Astrocyte (in vitro differentiated cells and primary cell): Measurements from ENCODE around the gene UBE2K. TPM values are rescaled to one million over a fixed set of nuclear protein-coding genes. Genes with fewer than 3 reads are reported as not detected.

Source experiments
- DNase-seq: peaks from one replicate; pipeline ENCODE4 v3.0.0-alpha.2; 2010; ENCODE audit warnings: low read depth
- FAIRE-seq: peaks from 2 replicates; lab custom pipeline; 2011; peaks lifted over from hg19 to GRCh38; lab: Jason Lieb, UNC
- H2AFZ ChIP-seq: 2 replicates; pipeline ENCODE4 v1.6.0; 2012; ENCODE audit warnings: low read depth, low read length, inconsistent platforms
- H3K27ac ChIP-seq: 2 replicates; pipeline ENCODE4 v1.5.1; 2011; ENCODE audit warnings: low read depth, low read length, inconsistent platforms
- H3K27me3 ChIP-seq: 2 replicates; pipeline ENCODE4 v1.6.0; 2011; ENCODE audit warnings: low read length, inconsistent platforms; ENCODE audit not compliant: insufficient read depth
- H3K36me3 ChIP-seq: 2 replicates; pipeline ENCODE4 v1.5.1; 2011; ENCODE audit warnings: low read length, inconsistent platforms; ENCODE audit not compliant: insufficient read depth
- H3K4me1 ChIP-seq: 2 replicates; pipeline ENCODE4 v1.5.1; 2011; ENCODE audit warnings: low read length, inconsistent platforms; ENCODE audit not compliant: insufficient read depth
- H3K4me2 ChIP-seq: 2 replicates; pipeline ENCODE4 v1.6.0; 2012; ENCODE audit warnings: low read length, inconsistent platforms
- H3K4me3 ChIP-seq: 2 replicates; pipeline ENCODE4 v1.5.1; 2011; ENCODE audit warnings: low read depth, mild to moderate bottlenecking, low read length, inconsistent platforms; ENCODE audit not compliant: insufficient read depth
- H3K79me2 ChIP-seq: 2 replicates; pipeline ENCODE4 v1.6.0; 2012; ENCODE audit warnings: mild to moderate bottlenecking, low read length, inconsistent platforms; ENCODE audit not compliant: insufficient read depth
- H3K9ac ChIP-seq: 2 replicates; pipeline ENCODE4 v1.6.0; 2012; ENCODE audit warnings: mild to moderate bottlenecking, low read length, inconsistent platforms
- H3K9me3 ChIP-seq: 2 replicates; pipeline ENCODE4 v1.5.1; 2012; ENCODE audit warnings: low read depth, mild to moderate bottlenecking, low read length, inconsistent platforms; ENCODE audit not compliant: insufficient read depth
- H4K20me1 ChIP-seq: 2 replicates; pipeline ENCODE4 v1.6.0; 2012; ENCODE audit warnings: low read length, inconsistent platforms; ENCODE audit not compliant: insufficient read depth
- H3K27ac Mint-ChIP-seq: one replicate; pipeline ENCODE4 v1.8.0; 2021; ENCODE audit warnings: mild to moderate bottlenecking, mixed read lengths; ENCODE audit not compliant: unreplicated experiment
- H3K27me3 Mint-ChIP-seq: one replicate; pipeline ENCODE4 v1.8.0; 2021; ENCODE audit warnings: low read depth, mixed read lengths; ENCODE audit not compliant: unreplicated experiment
- H3K36me3 Mint-ChIP-seq: one replicate; pipeline ENCODE4 v1.8.0; 2021; ENCODE audit warnings: low read depth, mixed read lengths; ENCODE audit not compliant: unreplicated experiment
- H3K4me1 Mint-ChIP-seq: one replicate; pipeline ENCODE4 v1.8.0; 2021; ENCODE audit warnings: low read depth, mixed read lengths; ENCODE audit not compliant: unreplicated experiment
- H3K4me3 Mint-ChIP-seq: one replicate; pipeline ENCODE4 v1.8.0; 2021; ENCODE audit warnings: mild to moderate bottlenecking, moderate library complexity, mixed read lengths; ENCODE audit not compliant: unreplicated experiment
- H3K9me3 Mint-ChIP-seq: one replicate; pipeline ENCODE4 v1.8.0; 2021; ENCODE audit warnings: mild to moderate bottlenecking, mixed read lengths; ENCODE audit not compliant: unreplicated experiment
- EZH2 ChIP-seq: IDR thresholded peaks from 2 replicates; pipeline ENCODE4 v1.6.1; 2012; ENCODE audit warnings: mild to moderate bottlenecking, low read length, inconsistent platforms; ENCODE audit not compliant: insufficient read depth
- total RNA-seq: library from RNA; stranded (reverse); gene quantifications from 2 replicates; pipeline ENCODE4 v1.2.1, GENCODE V29; 2021
- TF ChIP-seq, protein P1 (sequence below): IDR thresholded peaks from 2 replicates; pipeline ENCODE4 v1.5.1; 2011; ENCODE audit warnings: low read depth, mild to moderate bottlenecking, inconsistent platforms, low read length, moderate library complexity; ENCODE audit not compliant: insufficient read depth

Gene UBE2K
- total RNA-seq, 1 donor from 2014 or later: 134 TPM

DNA sequence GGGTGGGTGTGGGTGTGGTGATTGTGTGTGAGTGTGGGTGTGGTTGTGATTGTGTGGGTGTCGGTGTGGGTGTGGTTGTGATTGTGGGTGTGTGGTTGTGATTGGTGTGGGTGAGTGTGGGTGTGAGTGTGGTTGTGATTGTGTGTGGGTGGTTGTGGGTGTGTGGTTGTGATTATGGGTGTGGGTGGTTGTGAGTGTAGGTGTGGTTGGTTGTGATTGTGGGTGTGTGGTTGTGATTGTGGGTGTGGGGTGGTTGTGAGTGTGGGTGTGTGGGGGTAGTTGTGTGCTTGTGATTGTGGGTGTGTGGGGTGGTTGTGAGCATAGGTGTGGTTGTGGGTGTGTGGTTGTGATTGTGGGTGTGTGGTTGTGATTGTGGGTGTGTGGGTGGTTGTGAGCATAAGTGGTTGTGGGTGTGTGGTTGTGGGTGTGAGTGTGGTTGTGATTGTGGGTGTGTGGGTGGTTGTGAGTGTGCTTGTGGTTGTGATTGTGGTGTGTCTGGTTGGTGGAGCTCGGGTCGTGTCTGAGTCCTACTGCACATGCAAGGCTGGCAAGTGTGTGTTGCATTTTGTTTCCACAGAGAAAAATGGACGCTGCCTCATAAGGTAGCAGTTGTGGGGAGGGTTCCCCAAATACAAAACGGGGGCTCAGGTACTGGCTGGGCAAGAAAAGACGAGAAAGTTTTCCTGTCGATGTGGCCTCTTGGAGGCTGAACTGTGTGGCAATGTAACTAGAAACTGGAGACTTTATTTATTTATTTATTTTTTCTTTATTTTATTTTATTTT, 116.7 kb downstream of the UBE2K start:
- Histone ChIP-seq H3K27ac (no peak overlapping the region), H3K4me1 (no peaks in the 10 kb centered on the region), H3K9me3 (no peaks in the 10 kb centered on the region), H3K79me2 (no peaks in the 10 kb centered on the region), H3K36me3 (no peaks in the 10 kb centered on the region), H4K20me1 (peaks cover 8% of the 10 kb centered on the region), H3K4me2 (no peak overlapping the region), H3K4me3 (no peak overlapping the region), H3K9ac (no peak overlapping the region), H3K27me3 (no peaks in the 10 kb centered on the region), H2AFZ (no peak overlapping the region)
- TF ChIP-seq, protein P1, sequence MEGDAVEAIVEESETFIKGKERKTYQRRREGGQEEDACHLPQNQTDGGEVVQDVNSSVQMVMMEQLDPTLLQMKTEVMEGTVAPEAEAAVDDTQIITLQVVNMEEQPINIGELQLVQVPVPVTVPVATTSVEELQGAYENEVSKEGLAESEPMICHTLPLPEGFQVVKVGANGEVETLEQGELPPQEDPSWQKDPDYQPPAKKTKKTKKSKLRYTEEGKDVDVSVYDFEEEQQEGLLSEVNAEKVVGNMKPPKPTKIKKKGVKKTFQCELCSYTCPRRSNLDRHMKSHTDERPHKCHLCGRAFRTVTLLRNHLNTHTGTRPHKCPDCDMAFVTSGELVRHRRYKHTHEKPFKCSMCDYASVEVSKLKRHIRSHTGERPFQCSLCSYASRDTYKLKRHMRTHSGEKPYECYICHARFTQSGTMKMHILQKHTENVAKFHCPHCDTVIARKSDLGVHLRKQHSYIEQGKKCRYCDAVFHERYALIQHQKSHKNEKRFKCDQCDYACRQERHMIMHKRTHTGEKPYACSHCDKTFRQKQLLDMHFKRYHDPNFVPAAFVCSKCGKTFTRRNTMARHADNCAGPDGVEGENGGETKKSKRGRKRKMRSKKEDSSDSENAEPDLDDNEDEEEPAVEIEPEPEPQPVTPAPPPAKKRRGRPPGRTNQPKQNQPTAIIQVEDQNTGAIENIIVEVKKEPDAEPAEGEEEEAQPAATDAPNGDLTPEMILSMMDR: no peak
- TF ChIP-seq EZH2: no peak
- Mint-ChIP-seq H3K4me3 (no peak overlapping the region), H3K27me3 (no peaks in the 10 kb centered on the region), H3K9me3 (peaks cover under 1% of the 10 kb centered on the region), H3K36me3 (no peaks in the 10 kb centered on the region), H3K4me1 (no peaks in the 10 kb centered on the region), H3K27ac (no peak overlapping the region)
- DNase-seq: peak; percentile 16
- no peak for FAIRE-seq

GRCh38 chr4:39818646-39819045, 120.7 kb downstream of the UBE2K start:
- no peaks in the 10 kb centered on the region for H3K9me3 ChIP-seq
- no peak overlapping the region for H2AFZ ChIP-seq
- H3K36me3 ChIP-seq: no peaks in the 10 kb centered on the region
- no peaks in the 10 kb centered on the region for H3K4me1 ChIP-seq
- H3K79me2 ChIP-seq: no peaks in the 10 kb centered on the region
- Mint-ChIP-seq H3K9me3 (no peaks in the 10 kb centered on the region), H3K27me3 (no peaks in the 10 kb centered on the region), H3K4me3 (no peak overlapping the region), H3K36me3 (peaks cover 7% of the 10 kb centered on the region), H3K27ac (no peak overlapping the region), H3K4me1 (peaks cover 6% of the 10 kb centered on the region)
- DNase-seq: no peak
- no peak for FAIRE-seq
- no peaks in the 10 kb centered on the region for H3K27me3 ChIP-seq
- H3K9ac ChIP-seq: no peak overlapping the region
- H3K4me2 ChIP-seq: no peak overlapping the region
- H3K4me3 ChIP-seq: no peak overlapping the region
- H4K20me1 ChIP-seq: peaks cover 8% of the 10 kb centered on the region
- no peak for TF ChIP-seq EZH2
- TF ChIP-seq, protein P1: no peak
- H3K27ac ChIP-seq: no peak overlapping the region

DNA sequence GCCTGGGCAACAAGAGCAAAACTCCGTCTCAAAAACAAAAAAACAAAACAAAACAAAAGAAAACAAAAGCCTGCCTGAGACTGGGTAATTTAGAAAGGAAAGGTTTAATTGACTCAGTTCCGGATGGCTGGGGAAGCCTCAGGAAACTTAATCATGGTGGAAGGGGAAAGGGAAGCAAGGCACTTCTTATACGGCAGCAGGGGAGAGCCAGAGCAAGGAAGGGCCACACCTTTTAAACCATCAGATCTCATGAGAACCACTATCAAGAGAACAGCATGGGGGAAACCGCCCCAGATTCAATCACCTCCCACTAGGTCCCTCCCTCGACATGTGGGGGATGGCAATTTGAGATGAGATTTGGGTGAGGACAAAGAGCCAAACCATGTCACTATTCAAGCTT, 122.2 kb downstream of the UBE2K start:
- Mint-ChIP-seq H3K36me3 (peaks cover 7% of the 10 kb centered on the region), H3K4me3 (no peak overlapping the region), H3K27me3 (no peaks in the 10 kb centered on the region), H3K27ac (no peak overlapping the region), H3K4me1 (peaks cover 20% of the 10 kb centered on the region), H3K9me3 (no peaks in the 10 kb centered on the region)
- no peak overlapping the region for H3K9ac ChIP-seq
- no peaks in the 10 kb centered on the region for H3K9me3 ChIP-seq
- H3K4me1 ChIP-seq: no peaks in the 10 kb centered on the region
- H3K79me2 ChIP-seq: no peaks in the 10 kb centered on the region
- TF ChIP-seq, protein P1: no peak
- no peak for TF ChIP-seq EZH2
- no peak for DNase-seq
- H3K4me2 ChIP-seq: no peak overlapping the region
- H2AFZ ChIP-seq: no peak overlapping the region
- no peaks in the 10 kb centered on the region for H3K27me3 ChIP-seq
- no peaks in the 10 kb centered on the region for H4K20me1 ChIP-seq
- H3K27ac ChIP-seq: no peak overlapping the region
- no peak for FAIRE-seq
- H3K4me3 ChIP-seq: no peak overlapping the region
- peaks cover 6% of the 10 kb centered on the region for H3K36me3 ChIP-seq
